GM13977 (cell line): ENCODE data around the gene COX19.

Experiments
- DNase-seq: peaks from one replicate; pipeline ENCODE4 v3.0.0; 2012; ENCODE audit warnings: low spot score
- CTCF ChIP-seq: IDR thresholded peaks from 2 replicates; pipeline ENCODE4 v1.5.1; 2012; ENCODE audit warnings: mild to moderate bottlenecking, control low read depth; ENCODE audit not compliant: insufficient read depth; ENCODE audit errors: extremely low read depth, missing control alignments
- in situ Hi-C: fragments of 300-500 bp; cut with MboI; formaldehyde crosslinking; loops from one replicate; pipeline ENCODE4 v1.12.0; 2022; ENCODE audit warnings: low sequenced_read_pairs, low pct_unique_long_range_greater_than_20kb, mixed read lengths, inconsistent platforms; ENCODE audit not compliant: unreplicated experiment

COX19 gene

GRCh38 chr7:984361-985126 is 9.2 kb upstream of the COX19 start:
- no peak for TF ChIP-seq CTCF
- in situ Hi-C loops: no loop called here
- no peak for DNase-seq

GRCh38 chr7:983616-984071 is 8.3 kb upstream of the COX19 start:
- no peak for DNase-seq
- in situ Hi-C loops: no loop called here
- no peak for TF ChIP-seq CTCF

GRCh38 chr7:983004-983615 is 7.8 kb upstream of the COX19 start, which contains the start of gene CYP2W1:
TSS of gene CYP2W1 (plus strand) at chr7:983181. CDS start at chr7:983212, 31 bp downstream.
- in situ Hi-C loops: no loop called here
- DNase-seq: no peak
- TF ChIP-seq CTCF: no peak

- no peak for TF ChIP-seq CTCF
- in situ Hi-C loops: no loop called here
- no peak for DNase-seq
These were observed 7.2 kb upstream of the COX19 start for GRCh38 chr7:982511-983003.

GRCh38 chr7:981793-982510 is 6.6 kb upstream of the COX19 start:
- no peak for TF ChIP-seq CTCF
- no peak for DNase-seq
- in situ Hi-C loops: no loop called here

- no peak for TF ChIP-seq CTCF
- in situ Hi-C loops: no loop called here
- no peak for DNase-seq
These were observed 4.7 kb upstream of the COX19 start for GRCh38 chr7:979886-980571.
